Spleen (tissue), 7 donors: ENCODE measurements around the gene RIMS4.

Source experiments
- CTCF ChIP-seq, 11 experiments: fragments of 200-600 bp in 7 of 11; fragments of 450-650 bp in 4 of 11; sonication (generic) in 4 of 11; IDR thresholded peaks in 8 of 11; conservative IDR thresholded peaks in 3 of 11; 1 replicate in 7 of 11; 2 replicates in 4 of 11; pipeline versions ENCODE4 v1.4.0 to v1.8.0; 2016 to 2021; ENCODE audit warnings: antibody characterized with exemption in 11 of 11, inconsistent platforms in 4 of 11, mild to moderate bottlenecking in 1 of 11
- POLR2A ChIP-seq, 3 donors: fragments of 450-650 bp; IDR thresholded peaks; one replicate each; pipeline ENCODE4 v1.5.1; 2017; ENCODE audit warnings: antibody characterized with exemption in 3 of 3, mild to moderate bottlenecking in 1 of 3
- POLR2AphosphoS5 ChIP-seq, 3 donors: sonication (generic); formaldehyde crosslinking; IDR thresholded peaks; one replicate each; pipeline ENCODE4 v1.5.1; 2017; ENCODE audit warnings: antibody characterized with exemption in 3 of 3
- donor health status: DM: no; HTN: no; CAD: no; lungs with moderate emphysema.
- donor health status: DM: no; HTN: no; CAD: no.
- donor health status: DM: no; HTN: no; CAD: no.

- TF ChIP-seq POLR2AphosphoS5 (IDR thresholded peaks at IDR 0.05) (no peak), POLR2A (IDR thresholded peaks at IDR 0.05) (no peak), CTCF (IDR thresholded peaks at IDR 0.05 in 8 of 11, conservative IDR thresholded peaks at IDR 0.05 in 3 of 11) (no peak)
Observed at GRCh38 chr20:44850837-44851236, 40.5 kb upstream of the RIMS4 start.
